ENCODE measurements around the gene VSIG8. TPM values are rescaled to one million over a fixed set of nuclear protein-coding genes. Genes with fewer than 3 reads are reported as not detected.
A peak's percentile ranks its signal among the peaks of the same experiment; 100 is the strongest.

Gene VSIG8
- total and polyA plus RNA-seq, 4 donors, result 0.09 to 0.27 (median 0.22) TPM; not detected in 1

- no peaks in the 10 kb centered on the region for H3K4me1 ChIP-seq (ENCODE audit: control insufficient read depth, insufficient read depth, low read length)
- H3K4me3 ChIP-seq (ENCODE audit: low read depth, low read length), result no peak overlapping the region
- peaks cover 5% of the 10 kb centered on the region for H3K36me3 ChIP-seq (ENCODE audit: control insufficient read depth, insufficient read depth, low read length)
- no peaks in the 10 kb centered on the region for H3K9me3 ChIP-seq (ENCODE audit: control insufficient read depth, insufficient read depth, low read length)
- no peak for DNase-seq (ENCODE audit: low read depth in 4 of 6, low spot score in 6 of 6)
- no peaks in the 10 kb centered on the region for H3K27me3 ChIP-seq (ENCODE audit: control insufficient read depth, insufficient read depth, low read length)
- no peak overlapping the region for H3K27ac ChIP-seq (ENCODE audit: low read depth, low read length)
- WGBS (ENCODE audit: insufficient coverage), result no CpG with 5 or more reads among the region's 1 CpG
Measured at GRCh38 chr1:159838715-159839114, 23.7 kb downstream of the VSIG8 start.

GRCh38 chr1:159835862-159836525 is 26.5 kb downstream of the VSIG8 start:
- Histone ChIP-seq H3K27ac (ENCODE audit: low read depth, low read length) (no peak overlapping the region), H3K36me3 (ENCODE audit: control insufficient read depth, insufficient read depth, low read length) (peaks cover 5% of the 10 kb centered on the region), H3K27me3 (ENCODE audit: control insufficient read depth, insufficient read depth, low read length) (no peaks in the 10 kb centered on the region), H3K9me3 (ENCODE audit: control insufficient read depth, insufficient read depth, low read length) (no peaks in the 10 kb centered on the region), H3K4me1 (ENCODE audit: control insufficient read depth, insufficient read depth, low read length) (peaks cover 5% of the 10 kb centered on the region), H3K4me3 (ENCODE audit: low read depth, low read length) (no peak overlapping the region)
- DNase-seq (ENCODE audit: low read depth in 4 of 6, low spot score in 6 of 6), result no peak
- WGBS (ENCODE audit: insufficient coverage), result 87% methylated on average over 4 of the region's 8 CpGs

- H3K27ac ChIP-seq (ENCODE audit: low read depth, low read length), result no peak overlapping the region
- no peaks in the 10 kb centered on the region for H3K9me3 ChIP-seq (ENCODE audit: control insufficient read depth, insufficient read depth, low read length)
- DNase-seq (ENCODE audit: low read depth in 4 of 6, low spot score in 6 of 6), result no peak
- H3K4me1 ChIP-seq (ENCODE audit: control insufficient read depth, insufficient read depth, low read length), result peaks cover 5% of the 10 kb centered on the region
- peaks cover under 1% of the 10 kb centered on the region for H3K36me3 ChIP-seq (ENCODE audit: control insufficient read depth, insufficient read depth, low read length)
- 80% methylated on average over 3 of the region's 3 CpGs for WGBS (ENCODE audit: insufficient coverage)
- no peaks in the 10 kb centered on the region for H3K27me3 ChIP-seq (ENCODE audit: control insufficient read depth, insufficient read depth, low read length)
- no peak overlapping the region for H3K4me3 ChIP-seq (ENCODE audit: low read depth, low read length)
Measured at GRCh38 chr1:159835356-159835755, 27.1 kb downstream of the VSIG8 start.

GRCh38 chr1:159832309-159832708 is 30.1 kb downstream of the VSIG8 start:
- Histone ChIP-seq H3K4me3 (ENCODE audit: low read depth, low read length) (no peak overlapping the region), H3K4me1 (ENCODE audit: control insufficient read depth, insufficient read depth, low read length) (peaks cover 10% of the 10 kb centered on the region), H3K27ac (ENCODE audit: low read depth, low read length) (no peak overlapping the region), H3K36me3 (ENCODE audit: control insufficient read depth, insufficient read depth, low read length) (no peaks in the 10 kb centered on the region), H3K27me3 (ENCODE audit: control insufficient read depth, insufficient read depth, low read length) (no peaks in the 10 kb centered on the region), H3K9me3 (ENCODE audit: control insufficient read depth, insufficient read depth, low read length) (no peaks in the 10 kb centered on the region)
- DNase-seq (ENCODE audit: low read depth in 4 of 6, low spot score in 6 of 6), result peak in 1 of 6 donors; percentile 9
- 88% methylated on average over 2 of the region's 2 CpGs for WGBS (ENCODE audit: insufficient coverage)

GRCh38 chr1:159831412-159832141 is 30.9 kb downstream of the VSIG8 start:
- Histone ChIP-seq H3K27ac (ENCODE audit: low read depth, low read length) (no peak overlapping the region), H3K9me3 (ENCODE audit: control insufficient read depth, insufficient read depth, low read length) (no peaks in the 10 kb centered on the region), H3K4me3 (ENCODE audit: low read depth, low read length) (no peak overlapping the region), H3K36me3 (ENCODE audit: control insufficient read depth, insufficient read depth, low read length) (no peaks in the 10 kb centered on the region), H3K27me3 (ENCODE audit: control insufficient read depth, insufficient read depth, low read length) (no peaks in the 10 kb centered on the region), H3K4me1 (ENCODE audit: control insufficient read depth, insufficient read depth, low read length) (peaks cover 10% of the 10 kb centered on the region)
- peak in 3 of 6 donors; percentile 20 to 94 (median 80) for DNase-seq (ENCODE audit: low read depth in 4 of 6, low spot score in 6 of 6)
- WGBS (ENCODE audit: insufficient coverage), result 8% methylated on average over 3 of the region's 7 CpGs

- Histone ChIP-seq H3K4me3 (ENCODE audit: low read depth, low read length) (no peak overlapping the region), H3K4me1 (ENCODE audit: control insufficient read depth, insufficient read depth, low read length) (peaks cover 10% of the 10 kb centered on the region), H3K36me3 (ENCODE audit: control insufficient read depth, insufficient read depth, low read length) (no peaks in the 10 kb centered on the region), H3K27me3 (ENCODE audit: control insufficient read depth, insufficient read depth, low read length) (no peaks in the 10 kb centered on the region), H3K27ac (ENCODE audit: low read depth, low read length) (no peak overlapping the region), H3K9me3 (ENCODE audit: control insufficient read depth, insufficient read depth, low read length) (no peaks in the 10 kb centered on the region)
- WGBS (ENCODE audit: insufficient coverage), result 73% methylated on average over 8 of the region's 8 CpGs
- peak in 1 of 6 donors; percentile 9 for DNase-seq (ENCODE audit: low read depth in 4 of 6, low spot score in 6 of 6)
Measured at GRCh38 chr1:159830722-159831121, 31.7 kb downstream of the VSIG8 start.

GRCh38 chr1:159829822-159830465 is 32.5 kb downstream of the VSIG8 start:
- H3K27ac ChIP-seq (ENCODE audit: low read depth, low read length), result no peak overlapping the region
- H3K27me3 ChIP-seq (ENCODE audit: control insufficient read depth, insufficient read depth, low read length), result no peaks in the 10 kb centered on the region
- DNase-seq (ENCODE audit: low read depth in 4 of 6, low spot score in 6 of 6), result peak in 1 of 6 donors; percentile 53
- WGBS (ENCODE audit: insufficient coverage), result 83% methylated on average over 18 of the region's 18 CpGs
- H3K4me3 ChIP-seq (ENCODE audit: low read depth, low read length), result no peak overlapping the region
- H3K4me1 ChIP-seq (ENCODE audit: control insufficient read depth, insufficient read depth, low read length), result peaks cover 10% of the 10 kb centered on the region
- H3K9me3 ChIP-seq (ENCODE audit: control insufficient read depth, insufficient read depth, low read length), result no peaks in the 10 kb centered on the region
- H3K36me3 ChIP-seq (ENCODE audit: control insufficient read depth, insufficient read depth, low read length), result no peaks in the 10 kb centered on the region

- 32% methylated on average over 3 of the region's 3 CpGs for WGBS (ENCODE audit: insufficient coverage)
- Histone ChIP-seq H3K4me1 (ENCODE audit: control insufficient read depth, insufficient read depth, low read length) (peaks cover 10% of the 10 kb centered on the region), H3K27me3 (ENCODE audit: control insufficient read depth, insufficient read depth, low read length) (no peaks in the 10 kb centered on the region), H3K36me3 (ENCODE audit: control insufficient read depth, insufficient read depth, low read length) (no peaks in the 10 kb centered on the region), H3K27ac (ENCODE audit: low read depth, low read length) (no peak overlapping the region), H3K9me3 (ENCODE audit: control insufficient read depth, insufficient read depth, low read length) (no peaks in the 10 kb centered on the region), H3K4me3 (ENCODE audit: low read depth, low read length) (no peak overlapping the region)
- no peak for DNase-seq (ENCODE audit: low read depth in 4 of 6, low spot score in 6 of 6)
Measured at GRCh38 chr1:159829273-159829634, 33.2 kb downstream of the VSIG8 start.

GRCh38 chr1:159828581-159829272 is 33.7 kb downstream of the VSIG8 start:
- Histone ChIP-seq H3K9me3 (ENCODE audit: control insufficient read depth, insufficient read depth, low read length) (no peaks in the 10 kb centered on the region), H3K36me3 (ENCODE audit: control insufficient read depth, insufficient read depth, low read length) (no peaks in the 10 kb centered on the region), H3K4me1 (ENCODE audit: control insufficient read depth, insufficient read depth, low read length) (peaks cover 10% of the 10 kb centered on the region), H3K4me3 (ENCODE audit: low read depth, low read length) (no peak overlapping the region), H3K27ac (ENCODE audit: low read depth, low read length) (no peak overlapping the region), H3K27me3 (ENCODE audit: control insufficient read depth, insufficient read depth, low read length) (no peaks in the 10 kb centered on the region)
- DNase-seq (ENCODE audit: low read depth in 4 of 6, low spot score in 6 of 6), result no peak
- WGBS (ENCODE audit: insufficient coverage), result 83% methylated on average over 9 of the region's 11 CpGs
